PC-3 (cell line): ENCODE results near the gene WNT7A. TPM values are rescaled to one million over a fixed set of nuclear protein-coding genes. Genes with fewer than 3 reads are reported as not detected.

Source experiments
- ATAC-seq: fragments of 200-7000 bp; cut with Tn5 transposase; 2 replicates; pipeline ENCODE4 v1.9.1; 2020; ENCODE audit warnings: mild to moderate bottlenecking, moderate library complexity
- BruUV-seq: library from RNA; stranded (reverse); fragments of 400-500 nt; replicated peaks from 2 replicates; lab custom pipeline; 2021; lab: Mats Ljungman, UMichigan
- CTCF ChIA-PET: fragments of 300-600 bp; sonication (Branson Sonifier 250); formaldehyde crosslinking; loops from one replicate; lab custom pipeline; 2022; ENCODE audit warnings: antibody characterized with exemption; lab: Charles Lee
- POLR2A ChIA-PET: fragments of 300-600 bp; sonication (Branson Sonifier 250); formaldehyde crosslinking; loops from one replicate; lab custom pipeline; 2022; ENCODE audit warnings: antibody characterized with exemption; ENCODE audit not compliant: unreplicated experiment; lab: Charles Lee
- DNase-seq: peaks from one replicate; pipeline ENCODE4 v3.0.0-alpha.2; 2015
- H2AFZ ChIP-seq: fragments of 300-600 bp; sonication (generic); 2 replicates; pipeline ENCODE4 v1.6.0; 2016; ENCODE audit warnings: antibody characterized with exemption, low read length
- H3F3A ChIP-seq: fragments of 300-600 bp; sonication (generic); one replicate; pipeline ENCODE4 v1.6.0; 2017; ENCODE audit warnings: antibody characterized with exemption, low read length, control low read depth, mild to moderate bottlenecking; ENCODE audit not compliant: unreplicated experiment
- H3K27ac ChIP-seq: fragments of 300-600 bp; sonication (generic); 2 replicates; pipeline ENCODE4 v1.5.1; 2016; ENCODE audit warnings: mild to moderate bottlenecking, low read length
- H3K27me3 ChIP-seq: fragments of 300-600 bp; sonication (generic); 2 replicates; pipeline ENCODE4 v1.6.1; 2016; ENCODE audit warnings: low read length, mixed read lengths
- H3K36me3 ChIP-seq: fragments of 300-600 bp; sonication (generic); 2 replicates; pipeline ENCODE4 v1.6.1; 2016; ENCODE audit warnings: low read depth, mixed run types, low read length, mixed read lengths
- H3K4me1 ChIP-seq: fragments of 300-600 bp; sonication (generic); 2 replicates; pipeline ENCODE4 v1.5.1; 2016; ENCODE audit warnings: low read length; ENCODE audit not compliant: insufficient read depth
- H3K4me2 ChIP-seq: fragments of 300-600 bp; sonication (generic); 2 replicates; pipeline ENCODE4 v1.6.0; 2016; ENCODE audit warnings: low read length
- H3K4me3 ChIP-seq: fragments of 300-600 bp; sonication (generic); 2 replicates; pipeline ENCODE4 v1.5.1; 2016; ENCODE audit warnings: mild to moderate bottlenecking, low read length, mixed read lengths
- H3K79me2 ChIP-seq: fragments of 300-600 bp; sonication (generic); 2 replicates; pipeline ENCODE4 v1.6.1; 2017; ENCODE audit warnings: low read length, mixed read lengths
- H3K9ac ChIP-seq: fragments of 300-600 bp; sonication (generic); 2 replicates; pipeline ENCODE4 v1.6.0; 2016; ENCODE audit warnings: mild to moderate bottlenecking, low read length
- H3K9me2 ChIP-seq: fragments of 300-600 bp; sonication (generic); replicated peaks from 2 replicates; pipeline ENCODE4 v1.6.1; 2016; ENCODE audit warnings: mixed run types, low read length, mixed read lengths
- H3K9me3 ChIP-seq: fragments of 300-600 bp; sonication (generic); 2 replicates; pipeline ENCODE4 v1.6.1; 2016; ENCODE audit warnings: low read length, mixed read lengths
- H4K20me1 ChIP-seq: fragments of 300-600 bp; sonication (generic); 2 replicates; pipeline ENCODE4 v1.6.1; 2016; ENCODE audit warnings: low read length, mixed read lengths
- CTCF ChIP-seq: fragments of 300-600 bp; sonication (generic); conservative IDR thresholded peaks from 2 replicates; pipeline ENCODE4 v1.5.1; 2017; ENCODE audit warnings: antibody characterized with exemption, low read depth, mild to moderate bottlenecking, low read length
- EZH2 ChIP-seq: fragments of 300-600 bp; sonication (generic); IDR thresholded peaks from one replicate; pipeline ENCODE4 v1.6.1; 2017; ENCODE audit warnings: antibody characterized with exemption, mild to moderate bottlenecking, low read length; ENCODE audit not compliant: unreplicated experiment
- EZH2phosphoT487 ChIP-seq: fragments of 300-600 bp; sonication (generic); IDR thresholded peaks from 2 replicates; pipeline ENCODE4 v1.6.1; 2018; ENCODE audit warnings: mild to moderate bottlenecking, antibody characterized with exemption, low read length, borderline replicate concordance
- intact Hi-C: fragments of 100-400 bp; cut with micrococcal nuclease; formaldehyde crosslinking; loops from 2 replicates; pipeline ENCODE4 v1.9.0; 2023
- total RNA-seq: library from RNA; depleted of rRNA; stranded (reverse); fragments of >200 nt; gene quantifications from 2 replicates; pipeline ENCODE4 v1.2.3, GENCODE V29; 2014

Gene WNT7A
- total RNA-seq, 1 experiment from 2014 or later, result 16.2 TPM

- DNase-seq (peak; percentile 98), ATAC-seq (peak; percentile 79)
- Histone ChIP-seq H3K36me3 (peaks cover 14% of the 10 kb centered on the region; the same call in 1 of the 2 replicates), H3K9ac (peak overlapping the region; percentile 39), H4K20me1 (no peaks in the 10 kb centered on the region), H3K9me2 (no peaks in the 10 kb centered on the region), H3F3A (peaks cover 6% of the 10 kb centered on the region), H3K27me3 (no peaks in the 10 kb centered on the region), H3K4me2 (peak overlapping the region; percentile 43), H3K4me1 (peaks cover 61% of the 10 kb centered on the region), H3K9me3 (no peaks in the 10 kb centered on the region), H2AFZ (peak overlapping the region; percentile 44; the same call in 1 of the 2 replicates), H3K4me3 (no peak overlapping the region), H3K79me2 (peaks cover 41% of the 10 kb centered on the region), H3K27ac (peak overlapping the region; percentile 84)
- BruUV-seq, result TSS peak; percentile 39
- ChIA-PET POLR2A (interaction anchor here (0.6 to 1.0 kb wide), 4 partner anchors 9 to 49 kb away, joined by 4 to 6 read pairs (median 4); no protein-coding TSS in a partner anchor), CTCF (interaction anchor here (0.5 to 1.3 kb wide), 5 partner anchors 24 to 1370 kb away, joined by 3 to 10 read pairs (median 4); no protein-coding TSS in a partner anchor)
- TF ChIP-seq EZH2phosphoT487 (no peak), EZH2 (no peak), CTCF (no peak)
- intact Hi-C loops, result loop anchor here (1.0 kb wide), 2 partner anchors 28 to 48 kb away; no protein-coding TSS in a partner anchor
Observed at GRCh38 chr3:13850161-13850945, 29.5 kb downstream of the WNT7A start.

GRCh38 chr3:13849018-13849417, 30.9 kb downstream of the WNT7A start:
- DNase-seq, result no peak
- Histone ChIP-seq H3K27ac (no peak overlapping the region), H3K4me2 (peak overlapping the region; percentile 43; the same call in 1 of the 2 replicates), H4K20me1 (no peaks in the 10 kb centered on the region), H3F3A (peaks cover 6% of the 10 kb centered on the region), H3K9me3 (no peaks in the 10 kb centered on the region), H3K79me2 (peaks cover 41% of the 10 kb centered on the region), H3K4me3 (no peak overlapping the region), H3K4me1 (peaks cover 54% of the 10 kb centered on the region), H3K9ac (no peak overlapping the region), H2AFZ (no peak overlapping the region), H3K27me3 (no peaks in the 10 kb centered on the region), H3K9me2 (no peaks in the 10 kb centered on the region), H3K36me3 (peaks cover 14% of the 10 kb centered on the region; the same call in 1 of the 2 replicates)
- ChIA-PET POLR2A (no interaction called here), CTCF (no interaction called here)
- intact Hi-C loops, result no loop called here
- BruUV-seq, result no TSS peak
- ATAC-seq, result no peak
- TF ChIP-seq CTCF (no peak), EZH2phosphoT487 (no peak), EZH2 (no peak)
